HG02759 (cell line): ENCODE measurements around the gene PRKCA.
"Not testable (repeated sequence)": the region's sequence is repeated elsewhere in the genome, so short reads cannot be mapped to it uniquely, and the experiment has no call there.

Experiments used
- ATAC-seq: cut with Tn5 transposase; IDR thresholded peaks from one replicate; pipeline ENCODE4 v1.9.1; 2021; ENCODE audit warnings: mild to moderate bottlenecking, moderate library complexity; ENCODE audit not compliant: unreplicated experiment

Gene PRKCA

DNA sequence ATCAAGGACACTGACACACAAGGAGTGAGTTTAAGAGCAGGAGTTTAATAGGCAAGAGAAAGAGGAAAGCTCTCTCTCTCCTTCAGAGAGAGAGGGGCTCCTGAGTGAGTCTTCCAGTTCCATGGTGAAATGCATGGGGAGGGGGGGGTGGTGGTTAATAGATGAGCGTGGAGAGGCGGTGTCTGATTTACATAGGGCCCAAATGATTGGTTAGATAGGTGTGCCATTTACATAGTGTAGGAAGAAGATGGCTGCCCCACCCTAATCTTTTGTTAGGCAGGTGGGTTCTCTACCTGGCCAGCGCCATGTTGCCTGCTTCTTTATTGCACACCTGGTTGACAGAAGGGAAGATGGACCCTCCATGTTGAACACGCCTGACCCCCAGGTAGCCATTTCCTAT, 282.5 kb downstream of the PRKCA start:
- ATAC-seq, result no peak

DNA sequence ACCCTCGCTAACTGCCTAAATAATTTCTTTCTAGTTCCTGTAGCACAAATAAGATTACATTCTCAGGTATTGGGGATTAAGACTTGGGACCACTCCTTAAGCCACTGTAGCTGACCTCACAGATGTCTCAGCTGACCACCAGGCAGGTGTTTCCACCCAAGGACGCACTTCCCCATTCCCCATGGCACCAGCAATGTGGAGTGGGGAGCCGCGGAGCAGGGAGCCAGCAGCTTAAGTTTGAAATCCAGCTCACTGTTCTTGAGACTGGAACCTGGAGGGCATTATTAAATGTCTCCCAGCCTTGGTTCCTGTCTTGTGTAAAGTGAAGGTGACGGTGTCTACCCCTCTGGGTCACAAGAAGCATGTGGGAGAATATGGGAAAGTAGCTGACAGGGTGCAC, 283.1 kb downstream of the PRKCA start:
- no peak for ATAC-seq

DNA sequence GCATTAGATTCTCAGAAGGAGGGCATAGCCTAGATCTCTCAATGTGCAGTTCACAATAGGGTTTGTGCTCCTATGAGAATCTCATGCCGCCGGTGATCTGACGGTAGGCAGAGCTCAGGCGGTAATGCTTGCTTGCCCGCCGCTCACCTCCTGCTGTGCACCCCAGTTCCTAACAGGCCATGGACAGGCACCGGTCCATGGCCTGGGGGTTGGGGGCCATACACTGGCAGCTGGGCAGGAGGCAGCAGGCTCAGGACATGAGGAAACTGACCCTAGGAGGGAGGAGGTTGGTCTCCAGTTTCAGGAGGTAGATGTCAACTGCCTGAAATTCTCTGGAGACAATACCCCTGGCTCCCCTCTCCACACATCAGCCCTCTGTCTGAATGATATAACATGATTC, 287.5 kb downstream of the PRKCA start:
- no peak for ATAC-seq

DNA sequence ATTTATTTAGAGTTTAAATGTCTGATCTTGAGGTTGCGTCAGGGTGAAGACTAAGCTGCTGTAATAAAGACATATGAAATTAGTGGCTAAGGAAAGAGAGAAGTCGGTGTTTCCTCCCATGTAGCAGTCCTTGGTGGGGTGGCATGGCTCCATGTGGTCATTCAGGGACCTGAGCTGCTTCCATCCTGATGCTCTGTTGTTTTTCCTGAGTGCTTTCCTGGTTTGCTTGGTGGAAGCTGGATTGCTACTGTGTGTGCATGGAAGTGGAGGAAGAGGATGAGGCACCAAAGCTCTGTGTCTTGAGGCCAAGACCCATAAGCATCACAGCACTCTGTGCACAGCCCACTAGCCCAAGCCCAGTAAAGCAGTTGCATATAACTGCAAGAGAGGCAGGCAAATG, 290.7 kb downstream of the PRKCA start:
- ATAC-seq, result no peak

DNA sequence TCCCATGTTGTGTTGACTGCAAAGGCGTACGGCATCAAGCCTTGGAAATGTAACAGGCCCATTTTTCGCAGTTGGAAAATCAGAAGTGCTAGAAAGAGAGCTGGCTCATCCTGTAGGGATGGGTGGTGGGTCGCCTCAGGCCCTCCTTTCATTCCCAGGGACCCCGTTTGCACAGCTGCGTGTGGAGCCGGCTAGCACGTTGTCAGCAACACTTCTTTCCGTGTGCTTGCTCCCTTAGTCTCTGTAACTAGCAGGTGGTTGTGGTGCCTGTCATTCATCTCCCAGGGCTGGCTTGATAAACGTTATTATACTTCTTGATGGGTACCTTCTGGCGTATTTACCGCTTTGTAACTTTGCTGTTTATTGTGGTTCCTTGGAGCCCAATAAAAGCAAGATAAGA, 293.5 kb downstream of the PRKCA start:
- no peak for ATAC-seq

DNA sequence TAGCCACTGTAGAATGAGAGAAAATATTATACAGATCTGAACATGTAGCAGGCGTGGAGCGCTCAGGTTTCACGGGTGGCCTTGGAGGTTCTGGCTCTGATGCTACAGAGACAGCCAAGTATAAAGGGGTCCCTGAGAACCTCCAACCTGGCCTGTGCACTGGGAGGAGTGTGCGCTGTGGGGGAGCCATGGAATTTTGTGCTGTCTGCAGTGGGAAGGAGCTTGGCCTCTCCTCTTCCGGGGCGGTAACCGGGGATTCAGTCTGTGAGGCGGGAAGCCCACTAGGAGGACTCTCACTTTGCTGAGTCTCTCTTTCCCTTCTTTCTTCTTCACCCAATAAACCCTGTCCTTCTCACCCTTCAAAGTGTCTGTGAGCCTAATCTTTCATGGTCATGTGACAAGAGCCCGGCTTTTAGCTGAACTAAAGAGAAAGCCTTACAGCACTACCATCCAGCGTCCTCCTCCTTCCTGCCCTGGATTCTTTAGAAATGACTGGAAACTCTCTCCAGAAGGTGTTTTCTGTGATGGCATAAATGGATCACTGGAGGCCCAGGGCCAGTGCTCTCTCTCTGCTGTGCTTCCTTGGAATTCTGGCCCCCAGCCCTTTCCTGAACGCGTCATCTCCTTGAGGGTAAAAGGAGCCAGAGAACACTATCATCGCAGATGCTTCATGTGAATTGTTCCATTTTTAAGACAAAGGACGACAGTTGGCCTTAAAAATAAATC, 300.4 kb downstream of the PRKCA start:
- ATAC-seq, result no peak

DNA sequence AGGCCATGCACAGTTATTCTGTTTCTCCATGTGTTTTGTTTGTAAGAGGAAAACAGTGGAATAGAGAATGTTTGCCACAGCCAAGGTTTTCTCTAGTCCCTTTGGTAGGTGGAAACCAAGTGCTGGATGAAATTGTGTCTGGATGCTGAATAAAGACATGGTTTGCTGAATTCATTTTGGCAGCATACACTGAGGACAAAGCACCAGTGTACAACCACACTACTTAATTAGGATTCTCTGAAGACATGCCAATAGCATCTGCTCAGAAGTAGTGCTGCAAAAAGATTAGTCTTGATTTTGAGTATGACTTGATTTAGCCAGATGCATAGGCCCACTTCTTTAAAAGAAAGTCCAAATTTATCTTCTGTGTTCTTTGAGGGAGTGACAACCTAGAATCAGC, 302.0 kb downstream of the PRKCA start:
- no peak for ATAC-seq

DNA sequence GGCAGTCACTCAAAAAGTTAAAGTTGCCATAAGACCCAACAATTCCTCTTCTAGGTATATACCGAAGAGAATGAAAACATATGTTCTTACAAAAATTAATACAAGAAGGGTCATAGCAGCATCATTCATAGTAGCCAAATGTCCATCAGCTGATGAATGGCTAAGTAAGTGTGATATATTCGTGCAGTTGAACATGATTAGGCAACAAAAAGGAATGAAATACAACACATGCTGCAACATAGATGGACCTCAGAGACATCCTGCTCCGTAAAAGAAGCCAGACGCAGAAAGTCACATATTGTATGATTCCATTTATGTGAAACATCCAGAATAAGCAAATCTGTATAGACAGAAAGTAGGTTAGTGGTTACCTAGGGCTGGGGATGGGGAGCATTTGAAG, 303.1 kb downstream of the PRKCA start:
- ATAC-seq, result no peak

DNA sequence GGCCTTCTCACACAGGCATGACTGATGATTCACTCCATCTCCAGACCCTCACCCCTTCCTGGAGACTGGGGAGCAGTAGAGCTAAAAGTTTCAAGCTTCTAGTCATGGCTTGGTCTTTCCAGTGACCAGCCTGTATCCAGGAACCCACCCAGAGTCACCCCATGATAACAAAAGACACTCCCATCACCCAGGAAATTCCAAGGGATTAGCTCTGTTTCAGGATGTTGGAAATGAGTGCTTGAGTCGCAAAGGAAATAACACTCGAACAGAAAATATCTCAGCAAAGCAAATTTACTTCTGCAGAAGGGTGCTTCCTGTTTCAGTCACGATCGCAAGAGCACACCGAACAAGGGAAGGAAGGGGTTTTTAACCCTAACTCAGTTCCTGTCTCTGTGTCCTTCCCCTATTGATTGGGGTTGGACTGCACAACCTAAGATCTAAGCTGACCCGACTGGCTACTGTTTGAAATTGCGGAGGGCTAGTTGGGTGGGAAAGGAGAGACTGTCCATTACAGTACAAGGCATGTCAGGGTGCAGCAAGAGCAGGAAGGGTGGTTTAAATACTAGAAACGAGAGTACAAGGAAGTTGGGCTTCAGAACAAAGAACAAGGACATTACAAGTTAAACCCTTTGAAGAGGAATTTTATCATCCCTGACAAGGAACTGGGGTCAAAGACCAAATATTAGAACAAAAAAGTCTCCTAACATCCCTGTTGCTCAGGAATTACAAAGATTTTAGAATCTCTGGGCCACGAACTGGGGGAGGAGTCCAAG, 308.1 kb downstream of the PRKCA start:
- ATAC-seq, result no peak

DNA sequence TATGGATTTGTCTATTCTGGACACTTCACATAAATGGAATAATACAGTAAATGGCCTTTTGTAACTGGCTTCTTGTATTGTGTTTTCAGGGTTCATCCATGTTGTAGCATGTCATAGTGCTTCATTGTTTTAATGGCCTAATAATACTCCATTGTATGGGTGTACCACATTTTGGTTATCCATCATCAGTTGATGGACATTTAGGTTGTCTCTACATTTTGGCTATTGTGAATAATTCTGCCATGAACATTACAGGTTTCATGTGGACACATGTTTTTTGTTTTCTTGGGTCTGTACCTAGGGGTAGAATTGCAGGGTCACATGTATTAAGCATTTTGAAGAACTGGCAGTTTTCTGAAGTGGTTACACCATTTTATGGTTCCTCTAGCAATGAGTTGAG, 309.0 kb downstream of the PRKCA start:
- no peak for ATAC-seq

DNA sequence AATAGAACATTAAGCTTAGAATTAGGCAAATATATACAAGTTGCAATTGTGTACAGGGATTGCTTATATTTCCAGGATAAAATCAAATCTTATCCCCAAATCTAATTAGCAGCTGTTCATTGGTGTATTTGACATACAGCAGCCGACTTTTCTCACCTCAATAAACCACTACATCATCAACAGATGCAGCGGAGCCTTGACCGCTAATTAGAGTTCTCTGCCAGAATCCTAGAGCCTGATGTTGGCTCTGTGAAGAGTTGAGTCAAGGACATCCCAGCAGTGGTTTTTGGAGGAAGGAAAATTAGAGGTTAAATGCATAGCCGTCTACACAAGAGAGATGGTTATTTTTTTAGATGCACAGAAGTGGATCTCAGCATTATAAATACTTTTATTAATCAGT, 310.6 kb downstream of the PRKCA start:
- ATAC-seq, result no peak

DNA sequence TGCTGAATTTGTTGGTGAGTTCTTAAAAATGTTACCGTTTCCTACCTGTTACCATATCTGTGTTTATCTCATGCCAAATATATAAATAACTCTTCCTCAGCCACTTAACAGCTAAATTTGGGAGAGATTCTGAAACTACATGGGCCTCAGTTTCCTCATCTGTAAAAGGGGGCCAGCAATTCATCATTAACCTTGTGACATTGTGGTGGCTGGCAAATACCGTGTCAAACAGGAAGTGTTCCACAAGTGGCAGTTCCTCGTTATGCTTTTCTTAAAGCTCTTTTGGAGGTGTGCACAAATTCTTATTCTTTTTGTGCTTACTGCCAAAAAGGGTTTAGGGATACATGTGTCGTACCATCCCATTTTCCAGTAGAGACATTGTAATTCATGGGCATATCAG, 312.1 kb downstream of the PRKCA start:
- ATAC-seq, result no peak

DNA sequence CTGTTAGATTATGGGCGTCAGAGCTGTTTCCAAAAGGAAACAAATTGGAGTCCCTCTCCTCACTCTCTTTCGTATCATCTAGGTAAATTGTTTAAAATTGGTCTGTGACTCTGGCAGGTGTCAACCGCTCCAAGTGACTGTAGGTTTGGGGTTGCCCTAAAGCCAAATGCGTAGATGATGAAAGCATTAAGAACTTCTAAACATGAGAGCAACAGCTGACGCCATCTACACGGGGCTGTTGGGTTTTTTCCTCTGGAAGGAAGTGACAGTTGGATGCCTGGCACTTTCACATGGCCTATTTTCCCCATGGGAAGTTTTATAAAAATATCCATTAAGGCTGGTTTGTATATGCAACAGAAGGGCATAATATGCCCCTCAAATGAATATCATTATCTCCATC, 316.8 kb downstream of the PRKCA start:
- no peak for ATAC-seq

DNA sequence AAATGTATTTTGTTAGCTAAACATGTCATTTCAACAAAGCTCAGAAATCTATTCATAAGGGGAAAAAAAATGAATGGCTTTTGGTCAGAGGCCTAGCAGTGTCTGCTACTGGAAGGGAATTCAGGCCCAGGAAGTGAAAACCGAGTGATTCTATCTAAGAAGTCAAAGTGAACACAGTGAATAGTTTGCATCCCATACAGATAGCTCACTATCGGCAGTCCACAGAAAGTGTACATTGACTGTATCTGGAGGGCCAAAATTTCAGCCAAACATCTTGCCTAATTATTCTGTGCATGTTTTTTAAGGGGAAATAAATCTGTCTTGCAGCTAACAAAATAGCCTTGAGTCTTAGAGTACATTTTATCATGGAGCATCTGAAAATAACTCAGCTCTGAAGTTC, 318.1 kb downstream of the PRKCA start:
- ATAC-seq, result no peak

DNA sequence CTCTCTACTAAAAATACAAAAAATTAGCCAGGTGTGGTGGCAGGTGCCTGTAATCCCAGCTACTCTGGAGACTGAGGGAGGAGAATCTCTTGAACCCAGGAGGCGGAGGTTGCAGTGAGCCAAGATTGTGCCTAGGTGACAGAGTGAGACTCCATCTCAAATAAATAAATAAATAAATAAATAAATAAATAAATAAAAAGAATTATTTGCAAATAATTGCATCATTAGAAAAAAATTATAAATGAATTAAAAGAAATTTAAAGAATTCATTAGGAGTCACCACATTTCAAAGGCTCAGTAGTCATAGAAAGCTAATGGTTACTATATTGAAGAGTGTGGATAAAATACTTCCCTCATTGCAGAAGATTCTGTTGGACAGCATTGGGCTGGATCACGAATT, 322.2 kb downstream of the PRKCA start:
- ATAC-seq, result not testable (repeated sequence)

DNA sequence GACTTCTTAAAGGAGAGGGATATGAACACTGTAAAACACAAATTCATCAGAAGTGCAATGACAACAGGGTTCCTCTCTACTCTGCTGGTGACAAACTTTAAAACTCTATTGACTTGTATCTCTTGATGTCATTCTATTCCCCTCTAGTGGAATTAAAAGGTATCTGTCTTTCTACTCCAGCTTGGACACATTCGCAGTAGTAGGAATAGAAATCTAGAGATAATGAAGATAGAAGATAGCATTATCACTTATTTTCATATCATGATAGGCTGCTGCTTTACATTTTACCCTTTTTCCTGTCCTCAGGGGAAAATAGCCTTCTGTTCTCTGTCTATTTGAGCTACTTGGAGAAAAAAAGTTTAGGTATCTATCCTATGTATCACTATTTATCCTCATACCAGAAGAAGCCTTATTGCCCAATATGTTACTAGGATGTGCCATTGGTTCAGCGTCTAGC, 322.9 kb downstream of the PRKCA start:
- ATAC-seq, result no peak

DNA sequence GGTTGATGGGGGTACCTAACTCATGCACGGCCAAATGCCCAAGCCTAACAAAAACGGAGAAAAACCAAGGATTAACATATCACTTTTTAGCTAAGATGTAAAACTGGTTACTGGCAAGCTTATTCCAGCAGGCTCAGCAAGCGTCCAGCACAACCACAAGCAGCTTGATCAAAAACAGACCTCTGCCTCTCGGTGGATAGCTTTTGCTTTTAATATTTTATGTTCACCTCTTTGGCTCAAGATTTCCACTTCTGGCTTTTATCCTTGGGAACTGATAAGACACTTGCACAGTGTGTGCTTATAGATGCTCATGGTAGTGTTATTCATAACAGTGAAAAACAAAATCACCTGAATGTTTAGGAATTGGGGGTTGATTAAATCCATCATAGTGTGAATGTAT, 325.6 kb downstream of the PRKCA start:
- no peak for ATAC-seq

DNA sequence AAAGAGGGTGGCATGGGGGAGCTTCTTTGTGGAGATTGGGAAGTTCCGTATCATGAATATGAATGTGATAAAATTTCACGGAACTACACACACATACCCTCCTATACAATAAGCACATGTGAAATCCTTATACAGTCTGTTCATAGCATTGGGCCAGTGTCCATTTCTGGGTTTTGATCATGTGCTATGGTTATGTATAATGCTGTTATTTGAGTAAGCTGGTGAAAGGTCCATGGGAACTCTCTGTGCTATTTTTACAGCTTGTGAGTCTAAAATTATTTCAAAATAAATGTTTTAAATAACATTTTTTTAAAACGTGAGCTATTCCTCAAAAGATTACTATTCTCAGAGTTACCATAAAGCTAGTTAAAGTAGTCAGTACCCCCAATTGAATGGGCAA, 327.3 kb downstream of the PRKCA start:
- no peak for ATAC-seq

DNA sequence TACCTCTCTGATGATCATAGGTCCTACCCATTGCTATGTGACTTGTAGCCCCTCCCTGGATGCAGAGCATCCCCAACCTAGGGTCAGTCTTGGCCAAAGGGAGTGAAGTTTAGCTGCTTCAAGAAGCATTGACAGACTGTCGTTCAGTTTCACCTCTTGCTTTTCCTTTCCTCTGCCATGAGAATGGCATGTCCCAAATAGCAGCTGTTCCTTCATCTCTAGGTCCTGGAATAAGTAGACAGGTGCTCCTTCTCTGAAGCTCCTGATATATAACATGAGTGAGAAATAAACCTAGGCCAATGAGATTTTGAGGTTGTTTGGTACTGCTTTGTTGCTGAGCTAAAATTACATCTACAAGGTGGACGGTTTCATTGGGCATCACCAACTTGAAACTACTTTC, 328.0 kb downstream of the PRKCA start:
- ATAC-seq, result no peak

DNA sequence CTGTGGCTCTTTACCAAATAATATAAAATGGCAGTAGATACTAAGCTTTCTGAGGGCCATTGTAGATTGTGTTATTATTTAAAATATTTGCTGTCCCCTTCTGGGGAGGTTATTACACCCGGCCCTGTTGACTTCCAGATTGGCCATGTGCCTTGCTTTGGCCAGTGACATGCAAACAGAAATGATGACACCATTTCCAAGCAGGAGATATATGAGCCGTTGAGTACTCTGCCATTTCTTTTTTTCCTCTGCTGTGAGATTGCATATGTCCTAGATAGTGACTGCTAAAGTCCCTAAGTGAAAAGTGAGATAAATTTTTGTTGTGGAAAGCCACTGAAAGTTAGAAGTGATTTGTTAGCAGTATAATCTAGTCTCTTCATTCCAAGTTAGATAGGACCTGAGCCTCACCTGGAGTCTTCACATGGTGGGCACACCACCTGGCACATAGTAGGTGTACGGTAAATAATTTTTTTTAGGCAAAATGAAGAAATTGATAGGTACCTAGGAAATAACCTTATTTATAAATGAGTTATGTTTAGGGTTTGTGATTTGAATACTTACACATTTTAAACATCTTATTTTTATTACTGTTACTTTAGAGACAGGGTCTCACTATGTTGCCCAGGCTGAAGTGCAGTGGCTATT, 328.5 kb downstream of the PRKCA start:
- ATAC-seq, result no peak

DNA sequence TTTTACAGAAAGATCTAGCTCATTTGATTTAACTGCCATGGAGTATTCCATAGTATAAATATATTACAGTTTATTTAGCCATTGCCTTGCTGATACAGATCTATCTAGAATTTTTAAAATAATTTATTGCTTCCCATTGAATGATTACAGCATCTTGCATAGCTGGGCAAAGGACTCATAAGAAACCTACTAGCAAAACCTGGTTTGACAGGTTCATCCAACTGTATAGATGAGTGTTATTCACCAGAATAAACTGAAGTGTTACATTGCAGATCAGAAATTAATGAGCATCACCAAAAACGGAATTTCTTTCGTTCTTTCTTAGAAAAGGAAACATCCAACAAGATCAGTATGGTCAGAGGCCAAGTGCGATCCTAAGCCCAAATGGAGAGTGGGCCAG, 330.3 kb downstream of the PRKCA start:
- ATAC-seq, result no peak

DNA sequence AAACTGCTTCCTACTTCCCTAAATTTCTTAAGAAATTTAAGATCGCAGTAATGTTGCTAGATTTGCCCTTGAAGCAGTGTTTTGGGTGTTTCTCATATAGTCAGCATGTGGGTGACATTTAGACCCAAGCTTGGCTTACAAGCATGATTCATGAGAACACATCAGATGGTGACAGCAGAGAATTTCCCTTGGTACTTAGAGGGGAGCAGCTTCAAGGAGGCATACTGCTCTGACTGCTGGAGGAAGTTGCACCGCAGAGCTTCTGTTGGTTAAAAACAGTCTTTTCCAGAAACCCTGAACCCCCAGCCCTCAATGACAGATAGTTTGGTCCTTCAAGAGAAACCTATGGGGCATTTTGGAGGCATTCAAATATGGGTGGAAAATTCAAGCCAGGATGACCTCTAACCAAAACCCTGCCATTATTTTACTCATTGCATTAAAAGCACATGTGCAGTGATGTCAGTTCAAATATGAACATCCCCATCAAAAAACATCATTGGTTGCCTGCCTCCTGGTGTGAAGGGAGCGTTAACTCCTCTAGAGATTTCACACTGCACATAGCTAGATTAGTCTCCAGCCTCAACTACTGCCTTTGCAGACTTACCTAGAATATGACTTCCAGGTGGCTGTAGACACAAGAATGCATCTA, 331.0 kb downstream of the PRKCA start:
- no peak for ATAC-seq
